Smooth muscle cell of bladder (primary cell): ENCODE data around the gene UBA3. TPM values are rescaled to one million over a fixed set of nuclear protein-coding genes. Genes with fewer than 3 reads are reported as not detected.

Experiments used
- total RNA-seq: library from RNA; depleted of rRNA; stranded (reverse); fragments of >200 nt; gene quantifications from 2 replicates; pipeline ENCODE4 v1.2.3, GENCODE V29; 2014

Gene UBA3
- total RNA-seq = 62.2 and 70.8 TPM in 2 replicates

DNA sequence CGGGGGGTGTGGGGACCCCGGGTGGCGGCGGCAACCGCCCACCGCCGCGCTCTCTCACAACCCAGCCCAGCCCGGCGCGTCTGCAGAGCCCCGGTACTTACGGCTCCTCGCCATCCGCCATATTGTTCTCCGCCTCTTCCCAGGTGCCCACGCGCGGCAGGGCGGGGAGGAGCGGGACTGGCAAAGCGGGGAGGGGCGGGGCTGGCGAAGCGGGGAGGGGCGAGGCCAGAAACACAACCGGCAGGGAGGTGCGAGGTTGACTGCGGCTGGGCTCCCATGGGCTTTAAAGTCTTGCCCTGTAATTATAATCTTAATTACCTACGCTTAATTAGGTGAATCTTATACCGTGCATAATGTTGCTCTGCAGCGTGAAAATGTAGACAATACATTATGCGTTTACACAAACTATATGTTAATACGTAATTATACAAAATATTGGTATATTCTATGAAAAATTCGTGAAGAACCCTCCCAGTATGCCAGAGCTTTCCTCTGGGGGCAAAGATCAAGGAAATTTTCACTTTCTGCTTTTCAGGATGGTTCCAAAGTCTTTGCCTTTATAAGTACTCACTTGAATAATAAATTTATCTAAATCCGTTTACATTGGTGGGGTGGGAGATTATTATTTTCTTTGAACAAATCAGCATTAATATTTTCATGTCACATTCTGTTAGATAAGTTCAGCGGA lies at the start of gene UBA3:
UBA3 (minus strand) TSS at position 133 of the 688 bp plus-strand sequence; CDS start at position 121, 12 bp downstream.

DNA sequence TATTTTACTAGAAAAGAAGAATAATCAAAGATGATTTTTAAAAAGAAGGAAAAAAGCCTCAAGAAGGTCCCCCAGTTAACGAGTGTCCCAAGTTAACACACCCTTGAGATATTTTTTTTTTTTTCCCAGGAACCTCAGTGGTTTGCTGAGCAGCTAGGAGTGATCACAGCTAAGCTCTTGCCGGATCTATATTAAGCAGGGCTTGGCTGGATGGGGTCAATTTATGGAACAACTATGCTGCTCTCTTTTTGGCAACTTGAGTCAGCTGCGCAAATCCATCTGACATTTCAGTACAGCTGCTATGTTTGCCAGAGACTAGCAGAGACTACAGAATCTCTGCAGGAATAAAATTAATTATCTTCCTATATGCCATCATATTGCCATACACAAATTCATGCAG lies 42.2 kb upstream of the UBA3 start, which contains the start of gene LMOD3:
LMOD3 (minus strand) TSS at position 193 of the 400 bp plus-strand sequence. CDS start 209 bp downstream, outside the sequence.

GRCh38 chr3:69084326-69085167 lies 4.4 kb upstream of the UBA3 start, which contains the start of gene ARL6IP5:
Gene ARL6IP5 (plus strand): TSS chr3:69084937. CDS start chr3:69085048, 111 bp downstream.

GRCh38 chr3:69051756-69052471 lies 28.3 kb downstream of the UBA3 start, which contains the start of gene TMF1:
Gene TMF1 (minus strand): TSS chr3:69052333. CDS start chr3:69052086, 247 bp downstream.

GRCh38 chr3:69013253-69014021 lies 66.7 kb downstream of the UBA3 start, which contains the start of gene EOGT:
Gene EOGT (minus strand): TSS chr3:69013684. CDS start chr3:69009846, 3,838 bp downstream.

Other genes starting within 250 kb of the UBA3 start
- not detected in 2 replicates for gene TAFA4, start 147.8 kb downstream of the UBA3 start, total RNA-seq
- gene EOGT, start 66.7 kb downstream of the UBA3 start, total RNA-seq = 32.7 and 36.6 TPM in 2 replicates
- gene TMF1, start 28.0 kb downstream of the UBA3 start, total RNA-seq = 41.4 and 51.0 TPM in 2 replicates
- 88.5 and 119 TPM in 2 replicates for gene ARL6IP5, start 4.6 kb upstream of the UBA3 start, total RNA-seq
- under 0.01 and 0.14 TPM in 2 replicates for gene LMOD3, start 42.2 kb upstream of the UBA3 start, total RNA-seq